Pancreas (tissue), 10 donors: ENCODE measurements around the gene PLXNC1. TPM values are rescaled to one million over a fixed set of nuclear protein-coding genes. Genes with fewer than 3 reads are reported as not detected.
A peak's percentile ranks its signal among the peaks of the same experiment; 100 is the strongest.

Source experiments
- ATAC-seq, 4 donors: fragments of 200-7000 bp; cut with Tn5 transposase; one replicate each; pipeline versions ENCODE4 v1.8.0 to v1.9.1; 2020; ENCODE audit warnings: mild to moderate bottlenecking in 4 of 4, moderate library complexity in 4 of 4
- DNase-seq, 6 donors: peaks; one replicate each; pipeline ENCODE4 v3.0.0-alpha.2; 2020
- FAIRE-seq: peaks from 2 replicates; lab custom pipeline; 2012; peaks lifted over from hg19 to GRCh38; lab: Jason Lieb, UNC
- H3K27ac ChIP-seq, 4 donors: fragments of 200-600 bp; sonication (generic); 1 replicate in 3 of 4; 2 replicates in 1 of 4; pipeline versions ENCODE4 v1.5.0 to v1.8.0; 2020
- H3K27me3 ChIP-seq, 4 donors: fragments of 200-600 bp; one replicate each; pipeline ENCODE4 v1.8.0; 2021
- H3K36me3 ChIP-seq, 3 donors: fragments of 200-600 bp; sonication (generic) in 1 of 3; one replicate each; pipeline versions ENCODE4 v1.5.0 to v1.8.0; 2020 to 2021
- H3K4me1 ChIP-seq, 3 donors: fragments of 200-600 bp; one replicate each; pipeline ENCODE4 v1.8.0; 2021
- H3K4me3 ChIP-seq, 4 donors: fragments of 200-600 bp; sonication (generic) in 2 of 4; one replicate each; pipeline versions ENCODE4 v1.5.0 to v1.8.0; 2020 to 2021
- H3K9me3 ChIP-seq, 4 donors: fragments of 200-600 bp; one replicate each; pipeline ENCODE4 v1.8.0; 2021
- WGBS, 2 donors: extraction: QIAGEN DNeasy Blood & Tissue Kit; methylation state at CpG; one replicate each; pipeline ENCODE4 v1.1.7; 2013; 5-methylcytosine and 5-hydroxymethylcytosine counted together
- intact Hi-C, 3 donors: fragments of 100-400 bp; cut with DNase I; formaldehyde crosslinking; loops; one replicate each; pipeline versions ENCODE4 v1.11.1 to v1.14.2; 2022
- polyA plus RNA-seq, 2 donors: library from polyadenylated mRNA; stranded (reverse); fragments of 200-250 nt; gene quantifications; one replicate each; pipeline ENCODE4 v1.2.3, GENCODE V29; 2013
- total RNA-seq, 6 donors: library from RNA; stranded (reverse); fragmentation: NEBNext Ultra II Directional in 4 of 6; extraction: Animal tissue kit (Norgen Biotek cat#: 25700) in 4 of 6; gene quantifications; one replicate each; pipeline versions ENCODE4 v1.2.1 to v1.2.4, GENCODE V29; 2021 to 2023
- TF ChIP-seq, protein P1 (sequence below), 4 donors: fragments of 200-600 bp; sonication (generic) in 3 of 4; IDR thresholded peaks; one replicate each; pipeline versions ENCODE4 v1.5.0 to v1.8.0; 2021; ENCODE audit warnings: antibody characterized with exemption in 4 of 4
- donor health status: healthy with polysubstance abuse.
- donor health status: DM: no; HTN: no; CAD: no; lungs with moderate emphysema.
- donor health status: DM: no; HTN: no; CAD: no.
- donor health status: control.
- donor health status: control.
- donor health status: Bipolar disorder and iron deficiency.
- donor health status: DM: yes; HTN: yes; CAD: no.
- donor health status: DM: no; HTN: no; CAD: no.
- donor health status: DM: no; HTN: no; CAD: no.
- donor health status: DM: yes; HTN: yes; CAD: no.

Gene PLXNC1
- total and polyA plus RNA-seq, 8 donors = 0.53 to 13.7 (median 2.0) TPM

DNA sequence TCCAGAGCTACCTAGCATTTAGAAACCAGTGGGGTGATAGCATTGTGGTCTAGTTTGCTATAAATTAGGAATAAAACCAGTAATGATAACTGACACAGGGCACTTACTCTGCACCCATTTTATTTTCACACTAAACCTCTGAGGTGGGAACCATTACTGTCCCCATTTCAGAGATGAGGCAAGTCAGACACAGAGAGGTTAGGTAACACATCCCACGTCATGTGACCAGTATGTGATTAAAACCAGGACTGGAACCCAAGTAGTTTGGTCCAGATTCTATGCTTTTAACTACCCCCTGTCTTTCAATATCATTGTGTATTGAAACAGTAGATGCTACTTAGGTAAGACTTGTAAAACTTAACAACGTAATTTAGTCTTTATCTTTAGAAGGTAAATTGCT is 110.2 kb downstream of the PLXNC1 start:
- no peaks in the 10 kb centered on the region for H3K9me3 ChIP-seq
- intact Hi-C loops = no loop called here
- TF ChIP-seq, protein P1, sequence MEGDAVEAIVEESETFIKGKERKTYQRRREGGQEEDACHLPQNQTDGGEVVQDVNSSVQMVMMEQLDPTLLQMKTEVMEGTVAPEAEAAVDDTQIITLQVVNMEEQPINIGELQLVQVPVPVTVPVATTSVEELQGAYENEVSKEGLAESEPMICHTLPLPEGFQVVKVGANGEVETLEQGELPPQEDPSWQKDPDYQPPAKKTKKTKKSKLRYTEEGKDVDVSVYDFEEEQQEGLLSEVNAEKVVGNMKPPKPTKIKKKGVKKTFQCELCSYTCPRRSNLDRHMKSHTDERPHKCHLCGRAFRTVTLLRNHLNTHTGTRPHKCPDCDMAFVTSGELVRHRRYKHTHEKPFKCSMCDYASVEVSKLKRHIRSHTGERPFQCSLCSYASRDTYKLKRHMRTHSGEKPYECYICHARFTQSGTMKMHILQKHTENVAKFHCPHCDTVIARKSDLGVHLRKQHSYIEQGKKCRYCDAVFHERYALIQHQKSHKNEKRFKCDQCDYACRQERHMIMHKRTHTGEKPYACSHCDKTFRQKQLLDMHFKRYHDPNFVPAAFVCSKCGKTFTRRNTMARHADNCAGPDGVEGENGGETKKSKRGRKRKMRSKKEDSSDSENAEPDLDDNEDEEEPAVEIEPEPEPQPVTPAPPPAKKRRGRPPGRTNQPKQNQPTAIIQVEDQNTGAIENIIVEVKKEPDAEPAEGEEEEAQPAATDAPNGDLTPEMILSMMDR (IDR thresholded peaks at IDR 0.05) = no peak
- no peak overlapping the region for H3K4me3 ChIP-seq
- 53 to 55% methylated on average over 2 of the region's 2 CpGs for WGBS, 2 donors
- no peaks in the 10 kb centered on the region for H3K36me3 ChIP-seq
- H3K4me1 ChIP-seq = peaks cover 0 to 3% (median 0%) of the 10 kb centered on the region in 3 donors
- FAIRE-seq = no peak
- no peak overlapping the region for H3K27ac ChIP-seq
- H3K27me3 ChIP-seq = no peaks in the 10 kb centered on the region
- DNase-seq = no peak
- ATAC-seq = no peak

DNA sequence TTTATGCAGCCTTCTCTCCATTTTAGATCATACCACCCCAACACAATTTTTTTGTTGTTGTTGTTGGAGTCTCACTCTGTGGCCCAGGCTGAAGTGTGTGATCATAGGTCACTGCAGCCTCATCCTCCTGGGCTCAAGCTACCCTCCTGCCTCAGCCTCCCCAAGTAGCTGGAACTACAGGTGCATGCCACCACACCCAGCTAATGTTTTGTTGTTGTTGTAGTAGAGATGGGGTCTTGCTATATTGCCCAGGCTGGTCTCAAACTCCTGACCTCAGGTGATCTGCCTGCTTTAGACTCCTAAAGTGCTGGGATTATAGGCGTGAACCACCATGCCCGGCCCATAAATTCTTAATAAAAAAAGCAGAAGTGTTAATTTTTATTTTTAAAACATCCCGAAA is 111.6 kb downstream of the PLXNC1 start:
- intact Hi-C loops = no loop called here
- H3K27me3 ChIP-seq = no peaks in the 10 kb centered on the region
- H3K4me1 ChIP-seq = peaks cover 0 to 3% (median 0%) of the 10 kb centered on the region in 3 donors
- TF ChIP-seq, protein P1 (IDR thresholded peaks at IDR 0.05) = no peak
- FAIRE-seq (no peak), ATAC-seq (no peak), DNase-seq (no peak)
- H3K36me3 ChIP-seq = no peaks in the 10 kb centered on the region
- no peak overlapping the region for H3K27ac ChIP-seq
- H3K4me3 ChIP-seq = no peak overlapping the region
- H3K9me3 ChIP-seq = no peaks in the 10 kb centered on the region
- WGBS, 2 donors = 78 to 88% methylated on average over 3 of the region's 3 CpGs

DNA sequence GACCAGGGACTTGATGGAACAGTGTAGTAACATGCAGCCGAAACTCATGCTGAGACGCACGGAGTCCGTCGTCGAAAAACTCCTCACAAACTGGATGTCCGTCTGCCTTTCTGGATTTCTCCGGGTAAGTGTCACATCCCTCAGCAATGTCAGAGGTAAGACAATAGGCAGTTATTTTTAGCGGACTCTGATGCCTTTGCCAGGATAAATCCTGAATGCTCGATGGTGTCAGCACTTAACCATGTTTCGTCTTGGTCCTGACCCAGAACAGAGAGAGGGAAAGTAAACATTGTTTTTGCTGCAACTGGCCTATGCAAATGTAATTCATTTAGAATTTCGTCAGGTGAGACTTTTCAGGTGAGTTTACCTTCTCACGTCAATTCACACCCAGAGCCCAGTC is 112.3 kb downstream of the PLXNC1 start:
- Histone ChIP-seq H3K36me3 (no peaks in the 10 kb centered on the region), H3K9me3 (no peaks in the 10 kb centered on the region), H3K4me1 (no peaks in the 10 kb centered on the region), H3K4me3 (no peak overlapping the region), H3K27me3 (no peaks in the 10 kb centered on the region), H3K27ac (no peak overlapping the region)
- DNase-seq (no peak), FAIRE-seq (no peak), ATAC-seq (no peak)
- intact Hi-C loops = no loop called here
- WGBS, 2 donors = 86 to 87% methylated on average over 13 of the region's 13 CpGs
- TF ChIP-seq, protein P1 (IDR thresholded peaks at IDR 0.05) = no peak

DNA sequence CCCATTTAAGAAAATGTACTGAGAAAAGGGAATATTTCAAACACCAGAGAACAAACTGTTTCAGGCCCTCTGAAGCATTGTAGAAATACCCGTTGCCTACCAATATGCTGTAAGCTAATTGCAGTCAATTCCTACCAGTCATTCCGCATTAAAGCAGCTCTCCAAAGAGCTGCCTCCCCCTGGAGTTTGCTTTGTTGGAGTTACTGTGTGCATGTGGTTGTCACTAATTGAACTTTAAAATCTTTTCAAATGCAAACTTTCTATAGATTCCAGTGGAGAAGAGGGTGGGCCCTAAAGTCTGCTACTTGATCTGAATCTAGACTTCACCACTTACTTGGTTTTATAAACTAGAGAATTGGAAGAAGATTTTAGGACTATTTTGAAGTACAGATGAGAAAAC is 112.7 kb downstream of the PLXNC1 start:
- ATAC-seq (no peak), DNase-seq (no peak), FAIRE-seq (no peak)
- Histone ChIP-seq H3K36me3 (no peaks in the 10 kb centered on the region), H3K4me3 (no peak overlapping the region), H3K27me3 (no peaks in the 10 kb centered on the region), H3K4me1 (no peaks in the 10 kb centered on the region), H3K27ac (no peak overlapping the region), H3K9me3 (no peaks in the 10 kb centered on the region)
- intact Hi-C loops = no loop called here
- TF ChIP-seq, protein P1 (IDR thresholded peaks at IDR 0.05) = no peak
- 88 to 95% methylated on average over 2 of the region's 2 CpGs for WGBS, 2 donors

GRCh38 chr12:94261786-94262185 is 113.4 kb downstream of the PLXNC1 start:
- 35 to 60% methylated on average over 3 of the region's 3 CpGs for WGBS, 2 donors

More at GRCh38 chr12:94261786-94262185, 113.4 kb downstream of the PLXNC1 start:
- no peak for ATAC-seq
- H3K27ac ChIP-seq = peak overlapping the region in 2 of 4 donors; percentile 66 to 81
- DNase-seq = no peak
- intact Hi-C loops = no loop called here
- H3K36me3 ChIP-seq = no peaks in the 10 kb centered on the region
- TF ChIP-seq, protein P1 (IDR thresholded peaks at IDR 0.05) = no peak
- H3K4me3 ChIP-seq = peak overlapping the region in 2 of 4 donors; percentile 40 to 52
- H3K27me3 ChIP-seq = no peaks in the 10 kb centered on the region
- no peak for FAIRE-seq
- no peaks in the 10 kb centered on the region for H3K4me1 ChIP-seq
- no peaks in the 10 kb centered on the region for H3K9me3 ChIP-seq
